ENCODE results near the gene METTL24. TPM values are rescaled to one million over a fixed set of nuclear protein-coding genes. Genes with fewer than 3 reads are reported as not detected.

METTL24 gene
- total and polyA plus RNA-seq, 2 of the 8 experiments (the other 6 are each of a cell fraction or from before 2014, with no cell fraction given): 0.30 to 0.39 TPM

DNA sequence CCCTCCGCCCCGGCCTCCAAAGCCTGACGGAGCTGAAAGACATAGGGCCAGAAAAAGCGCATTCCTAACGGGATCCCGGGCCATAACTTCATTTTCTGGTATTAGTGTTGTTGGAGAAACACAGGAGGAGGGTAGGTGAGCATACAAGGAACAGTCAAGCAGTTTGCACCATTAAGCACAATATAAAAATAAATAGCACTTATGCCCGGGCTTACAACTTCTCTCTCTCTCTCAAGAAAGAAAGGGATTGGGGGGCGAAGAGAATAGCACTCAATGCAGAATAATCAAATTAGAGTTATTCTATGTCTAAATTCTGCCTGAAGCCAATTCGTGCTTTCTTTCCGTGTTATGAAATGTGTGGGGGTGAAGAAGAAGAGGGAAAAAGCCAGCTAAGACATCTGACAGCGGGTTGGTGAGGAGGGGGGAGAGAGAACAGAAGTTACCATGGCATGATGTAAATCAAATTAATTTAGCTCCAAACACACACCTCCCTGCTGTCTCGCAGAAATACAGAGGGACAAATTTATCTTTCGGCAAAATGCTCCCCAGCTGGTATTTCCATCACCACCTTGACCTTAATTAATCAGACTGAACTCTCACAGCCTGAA lies 508 bp upstream of the METTL24 start:
- Histone ChIP-seq H3K4me3 (ENCODE audit: extremely low read depth in 1 of 4, insufficient read depth in 2 of 4, low read depth in 3 of 4, low read length in 4 of 4) (peak overlapping the region; percentile 40 to 65 (median 62)), H2BK5ac (ENCODE audit: low read depth, low read length) (no peak overlapping the region), H2AK5ac (ENCODE audit: low read depth, low read length) (no peak overlapping the region), H2BK15ac (ENCODE audit: low read length) (no peak overlapping the region), H3K23me2 (ENCODE audit: low read depth, low read length) (peaks cover 4% of the 10 kb centered on the region; the same call in 1 of the 2 replicates), H2BK120ac (replicated peaks; ENCODE audit: low read depth, low read length) (no peak overlapping the region), H3K14ac (ENCODE audit: insufficient read length) (no peak overlapping the region), H3K27ac (ENCODE audit: low read depth, low read length) (no peak overlapping the region), H3K18ac (ENCODE audit: extremely low read depth, low read length) (no peak overlapping the region), H4K8ac (ENCODE audit: extremely low read depth, insufficient read depth, low read length) (no peak overlapping the region), H4K91ac (replicated peaks; ENCODE audit: insufficient read length, low read length) (no peak overlapping the region), H2BK12ac (ENCODE audit: low read depth, low read length) (no peak overlapping the region), H3K79me1 (ENCODE audit: low read depth, low read length) (no peaks in the 10 kb centered on the region), H4K5ac (ENCODE audit: insufficient read length, low read depth, low read length) (no peak overlapping the region), H4K20me1 (replicated peaks in 1 of 2; ENCODE audit: control insufficient read depth in 1 of 2, insufficient read depth in 2 of 2, low read length in 2 of 2) (no peaks in the 10 kb centered on the region), H3K4me1 (replicated peaks in 1 of 4; ENCODE audit: control insufficient read depth in 3 of 4, insufficient read depth in 4 of 4, low read length in 3 of 4) (peaks cover 13 to 25% (median 17%) of the 10 kb centered on the region in 4 experiments), H3K9me3 (ENCODE audit: insufficient read depth in 2 of 2, low read depth in 1 of 2, low read length in 1 of 2) (no peaks in the 10 kb centered on the region), H3K36me3 (ENCODE audit: control insufficient read depth in 2 of 4, insufficient read depth in 4 of 4, low read length in 3 of 4) (no peaks in the 10 kb centered on the region), H3K56ac (replicated peaks; ENCODE audit: insufficient read length, low read depth, low read length) (no peak overlapping the region), H2BK20ac (ENCODE audit: low read length) (no peak overlapping the region), H3K27me3 (replicated peaks in 1 of 4; ENCODE audit: control insufficient read depth in 3 of 4, extremely low read depth in 1 of 4, insufficient read depth in 3 of 4, low read length in 3 of 4) (peaks cover 8 to 24% (median 18%) of the 10 kb centered on the region in 4 experiments), H2AFZ (ENCODE audit: low read length) (peak overlapping the region; percentile 70; the same call in 1 of the 2 replicates), H3K79me2 (ENCODE audit: control insufficient read depth in 1 of 2, insufficient read depth in 2 of 2, low read length in 2 of 2) (no peaks in the 10 kb centered on the region), H3K9ac (replicated peaks in 1 of 4; ENCODE audit: extremely low read depth in 1 of 4, low read depth in 3 of 4, low read length in 3 of 4) (peak overlapping the region in 1 of 4 experiments; percentile 42; a peak in 1 of 7 replicates), H3K4me2 (ENCODE audit: insufficient read depth in 1 of 2, low read depth in 2 of 2, low read length in 2 of 2) (peak overlapping the region; percentile 75 to 88), H3K23ac (ENCODE audit: insufficient read length) (no peak overlapping the region), H3K4ac (replicated peaks; ENCODE audit: insufficient read length, low read depth, low read length) (no peak overlapping the region)
- WGBS, 2 experiments (ENCODE audit: extremely low coverage in 1 of 2, insufficient coverage in 1 of 2, insufficient read length in 1 of 2, insufficient replicate concordance in 2 of 2, low coverage in 1 of 2, low lambda C conversion rate in 2 of 2, missing lambda C conversion rate in 1 of 2): 51% methylated on average over 13 of the region's 13 CpGs; no CpG with 5 or more reads in 1 of the 2 experiments
- FAIRE-seq: no peak
- CTCF ChIA-PET (ENCODE audit: partially characterized antibody): no interaction called here
- POLR2A ChIA-PET (ENCODE audit: partially characterized antibody): no interaction called here
- no peak for DNase-seq (ENCODE audit: low read depth in 1 of 2, low spot score in 2 of 2)
